HG02970 (cell line): ENCODE measurements around the gene MARCO.
"Not testable (repeated sequence)": the region's sequence is repeated elsewhere in the genome, so short reads cannot be mapped to it uniquely, and the experiment has no call there.

Source experiments
- ATAC-seq: cut with Tn5 transposase; IDR thresholded peaks from one replicate; pipeline ENCODE4 v1.9.1; 2021; ENCODE audit warnings: mild to moderate bottlenecking, moderate library complexity, moderate number of reproducible peaks; ENCODE audit not compliant: unreplicated experiment, low FRiP score

MARCO gene

GRCh38 chr2:119026890-119027289 is 84.9 kb downstream of the MARCO start:
- no peak for ATAC-seq

- ATAC-seq, result no peak
Measured at GRCh38 chr2:119028327-119029174, 86.6 kb downstream of the MARCO start.

GRCh38 chr2:119029297-119029696 is 87.3 kb downstream of the MARCO start:
- no peak for ATAC-seq

- ATAC-seq, result not testable (repeated sequence)
Measured at GRCh38 chr2:119037922-119038321, 95.9 kb downstream of the MARCO start.

- ATAC-seq, result no peak
Measured at GRCh38 chr2:119040730-119041129, 98.7 kb downstream of the MARCO start.
